Activated CD4-positive, CD25-positive, alpha-beta regulatory T cell treated with anti-CD3 and anti-CD28 coated beads, Interleukin-2, amount 50 U/mL, for 16 hours (primary cell): ENCODE data around the gene PLXNA3.
"Not testable (repeated sequence)": the region's sequence is repeated elsewhere in the genome, so short reads cannot be mapped to it uniquely, and the experiment has no call there.

ENCODE experiments used
- DNase-seq: peaks from one replicate; pipeline ENCODE4 v3.0.0-alpha.2; 2020; ENCODE audit warnings: low read depth, low spot score

The PLXNA3 gene

DNA sequence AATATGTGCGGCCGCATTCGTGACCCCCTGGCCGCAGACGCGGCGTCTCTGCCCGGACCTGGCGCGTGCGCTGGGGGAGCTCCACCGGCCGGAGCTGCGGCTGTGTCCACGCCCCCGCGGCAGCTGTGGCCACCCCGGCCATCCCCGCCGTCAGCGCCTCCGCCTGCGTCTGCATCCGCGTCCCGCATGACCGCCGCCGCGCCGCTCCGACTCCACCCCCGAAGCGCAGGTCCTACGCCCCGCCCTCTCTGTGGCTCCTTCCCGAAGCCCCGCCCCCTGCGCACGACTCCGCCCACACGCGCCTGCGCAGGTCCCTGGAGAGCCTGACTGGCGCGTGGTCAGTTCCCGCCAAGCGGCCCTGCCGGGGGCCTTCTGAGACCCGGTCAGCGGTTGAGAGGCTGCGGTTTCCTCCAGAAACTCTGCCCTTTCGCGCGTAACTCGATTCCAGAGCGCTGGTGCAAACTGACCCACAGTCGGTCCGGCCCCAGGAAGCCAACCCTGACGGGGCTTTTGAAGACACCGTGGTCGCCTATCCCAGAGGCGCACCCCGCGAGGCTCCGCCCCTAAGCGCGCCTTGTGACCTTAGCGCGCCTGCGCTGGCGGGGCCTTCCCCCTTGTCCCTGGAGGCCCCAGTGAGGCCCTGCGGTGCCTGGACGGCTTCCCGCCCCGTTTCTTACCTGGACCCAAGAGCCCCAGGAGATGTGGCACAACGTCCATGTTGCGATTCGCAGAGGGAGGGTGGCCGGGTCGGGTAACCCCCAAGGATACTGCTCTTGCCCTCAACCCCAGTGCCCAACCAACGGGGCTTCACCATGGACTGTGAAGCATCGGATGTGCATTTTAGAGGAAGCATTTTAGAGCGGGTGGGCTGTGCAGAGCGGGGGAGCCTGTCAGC lies 20.9 kb downstream of the PLXNA3 start, which contains the start of gene LAGE3:
Gene LAGE3, minus strand, starts transcription at position 554 of the 895 bp plus-strand sequence. Its CDS starts 366 bp downstream, at position 188.
- DNase-seq = peak; percentile 84

GRCh38 chrX:154481195-154481594 lies 23.1 kb downstream of the PLXNA3 start:
- DNase-seq = no peak

DNA sequence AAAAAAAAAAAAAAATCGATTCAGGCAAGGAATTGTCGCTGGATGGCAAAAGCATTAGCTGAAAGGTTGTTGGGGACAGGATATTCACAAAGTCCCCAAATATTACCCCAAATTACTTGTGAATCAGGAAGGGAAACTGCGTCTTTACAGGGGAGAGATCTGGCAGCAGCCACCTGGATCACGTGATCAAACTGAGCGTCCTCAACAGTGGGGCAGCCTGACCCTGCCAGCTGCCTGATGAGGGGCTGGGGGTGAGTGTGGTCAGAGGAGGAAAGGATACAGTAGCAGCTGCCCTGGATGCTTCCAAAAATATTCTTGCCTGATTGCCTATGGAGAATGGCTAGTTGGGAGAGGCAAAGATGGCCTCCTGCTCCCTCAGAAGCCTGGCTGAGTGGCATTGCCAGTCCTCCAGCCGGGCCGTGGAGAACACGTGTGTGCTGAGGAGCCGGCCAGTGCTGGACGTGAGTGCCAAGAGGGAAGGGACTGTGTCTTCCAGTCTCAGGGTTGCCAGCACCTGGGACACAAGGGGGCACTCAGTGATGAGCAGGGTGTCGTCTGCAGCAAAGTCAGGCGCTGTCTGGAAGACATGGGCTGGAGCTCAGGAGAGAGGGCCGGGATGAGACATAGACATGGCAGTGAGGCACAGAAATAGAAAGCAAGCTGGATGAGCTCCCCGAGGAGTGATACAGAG lies 24.0 kb downstream of the PLXNA3 start:
- DNase-seq = no peak

DNA sequence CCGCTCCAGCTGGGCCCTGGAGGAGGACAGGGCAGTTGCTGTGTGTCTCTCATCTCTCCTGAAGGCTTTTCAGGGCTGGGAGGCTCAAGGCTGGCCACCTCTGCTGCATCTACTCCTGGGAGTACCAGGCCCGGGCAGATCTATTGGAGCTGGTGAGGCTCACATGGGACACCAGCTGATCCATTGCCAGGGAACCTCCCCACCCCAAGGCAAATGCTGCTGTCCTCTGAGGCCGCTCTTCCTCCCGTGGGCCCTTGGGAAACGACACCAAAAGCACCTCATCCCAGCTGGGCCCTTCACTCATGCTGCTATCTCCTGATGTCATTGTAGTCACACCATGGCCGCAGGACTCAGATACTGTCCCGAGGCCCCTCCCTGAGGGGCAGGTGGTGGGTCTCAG lies 24.7 kb downstream of the PLXNA3 start:
- DNase-seq = no peak

DNA sequence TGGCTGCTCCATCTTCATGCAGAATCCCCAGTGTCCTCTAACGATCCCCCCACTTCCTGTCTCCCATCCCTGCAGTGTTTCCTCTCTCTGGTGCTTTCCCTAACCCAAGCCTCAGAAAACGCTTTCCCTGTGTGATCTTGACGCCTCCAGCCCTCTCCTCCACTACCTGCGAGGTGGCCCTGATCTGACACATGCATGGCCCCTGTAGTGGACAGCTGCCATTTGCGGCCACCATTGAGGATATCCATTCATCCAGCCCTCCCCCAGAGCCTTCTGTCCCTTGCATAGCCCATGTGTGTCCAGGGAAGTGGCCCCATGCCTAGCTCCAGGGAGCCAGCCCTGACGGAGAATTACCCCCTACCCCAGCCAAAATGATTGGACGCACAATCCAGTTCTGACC lies 25.2 kb downstream of the PLXNA3 start:
- no peak for DNase-seq

DNA sequence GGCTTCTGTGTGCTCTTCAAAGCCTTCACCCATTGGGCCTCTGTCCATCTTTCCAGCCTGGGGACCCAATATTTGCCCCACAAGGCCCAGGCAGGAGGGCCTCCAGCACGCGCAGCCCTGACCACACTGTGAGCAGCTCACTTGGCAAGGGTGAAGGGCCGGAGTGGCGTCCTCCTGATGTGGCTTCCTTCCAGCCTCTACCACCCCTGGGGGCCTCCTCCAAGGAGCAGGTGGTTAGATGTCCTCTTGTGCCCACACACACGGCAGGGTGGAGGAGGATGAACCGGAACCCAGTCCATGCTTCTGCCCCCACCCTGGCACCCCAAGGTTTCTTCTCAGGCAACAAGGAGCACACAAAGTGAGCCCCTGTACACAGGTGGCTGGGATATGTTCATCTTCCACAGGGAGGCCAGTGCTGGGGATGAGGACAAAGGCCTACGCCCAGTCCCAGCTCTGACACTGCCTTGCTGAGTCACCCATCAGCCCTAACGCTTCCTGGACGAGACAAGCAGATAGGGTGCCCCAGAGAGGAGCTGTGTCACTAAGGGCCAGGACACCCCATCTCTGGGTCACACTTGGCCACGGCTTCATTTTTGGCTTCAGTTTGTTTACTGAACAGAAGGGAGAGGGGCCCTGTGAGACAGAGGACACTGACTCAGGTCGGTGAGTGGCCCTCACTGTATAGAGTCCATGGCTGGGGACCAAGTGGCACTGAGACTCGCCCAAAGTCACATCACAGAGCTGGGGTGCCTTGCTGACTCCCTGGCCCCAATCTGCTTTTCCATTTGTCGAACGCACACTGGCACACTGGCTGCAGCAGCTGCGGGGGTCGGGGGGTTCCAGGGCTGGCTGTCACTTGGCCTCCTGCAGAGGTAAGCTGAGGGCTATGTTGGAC lies 26.4 kb downstream of the PLXNA3 start:
- no peak for DNase-seq

DNA sequence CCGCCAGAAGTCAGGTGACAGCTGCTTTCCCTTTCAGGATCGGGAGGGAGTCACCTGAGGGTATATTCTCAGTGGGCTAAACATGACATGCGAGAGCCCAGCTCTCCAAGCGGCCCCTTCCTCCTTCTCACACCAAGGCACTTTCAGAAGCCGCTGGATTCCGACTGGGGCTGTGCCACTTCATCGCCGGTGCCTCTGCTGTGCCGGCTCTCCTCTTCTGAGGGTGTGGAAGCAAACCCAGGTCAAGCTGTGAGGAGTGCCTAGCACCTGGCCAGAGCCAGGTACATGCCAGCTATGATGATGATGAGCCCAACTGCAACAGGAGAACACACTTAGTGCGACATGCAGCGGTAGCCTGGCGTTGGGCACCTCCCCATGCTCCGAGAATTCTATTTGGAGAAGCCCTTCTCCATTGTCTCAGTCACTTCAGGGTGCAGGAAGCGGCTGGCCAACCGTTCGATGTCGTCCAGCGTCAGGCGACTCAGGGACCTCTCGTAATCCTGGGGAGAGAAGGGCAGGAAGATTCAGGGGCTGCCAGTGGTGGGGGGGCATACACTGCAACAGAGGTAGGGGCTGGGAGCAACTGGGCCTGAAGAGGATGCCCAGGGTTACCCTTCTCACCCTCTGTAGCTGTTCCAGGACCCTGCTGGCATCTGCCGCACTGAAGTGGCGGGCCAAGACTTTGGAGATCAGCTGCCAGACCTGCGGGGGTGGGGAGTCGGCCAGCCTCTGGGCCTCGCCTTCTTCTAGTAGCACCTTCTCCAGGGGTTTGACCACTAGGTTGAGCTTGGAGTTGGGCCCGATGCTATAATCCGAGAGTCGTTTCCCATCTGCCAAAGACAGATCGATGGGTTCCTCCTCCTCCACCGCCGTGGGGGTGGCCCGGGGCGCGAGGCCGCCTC lies 27.3 kb downstream of the PLXNA3 start:
- no peak for DNase-seq

GRCh38 chrX:154486052-154486395 lies 27.9 kb downstream of the PLXNA3 start:
- no peak for DNase-seq

DNA sequence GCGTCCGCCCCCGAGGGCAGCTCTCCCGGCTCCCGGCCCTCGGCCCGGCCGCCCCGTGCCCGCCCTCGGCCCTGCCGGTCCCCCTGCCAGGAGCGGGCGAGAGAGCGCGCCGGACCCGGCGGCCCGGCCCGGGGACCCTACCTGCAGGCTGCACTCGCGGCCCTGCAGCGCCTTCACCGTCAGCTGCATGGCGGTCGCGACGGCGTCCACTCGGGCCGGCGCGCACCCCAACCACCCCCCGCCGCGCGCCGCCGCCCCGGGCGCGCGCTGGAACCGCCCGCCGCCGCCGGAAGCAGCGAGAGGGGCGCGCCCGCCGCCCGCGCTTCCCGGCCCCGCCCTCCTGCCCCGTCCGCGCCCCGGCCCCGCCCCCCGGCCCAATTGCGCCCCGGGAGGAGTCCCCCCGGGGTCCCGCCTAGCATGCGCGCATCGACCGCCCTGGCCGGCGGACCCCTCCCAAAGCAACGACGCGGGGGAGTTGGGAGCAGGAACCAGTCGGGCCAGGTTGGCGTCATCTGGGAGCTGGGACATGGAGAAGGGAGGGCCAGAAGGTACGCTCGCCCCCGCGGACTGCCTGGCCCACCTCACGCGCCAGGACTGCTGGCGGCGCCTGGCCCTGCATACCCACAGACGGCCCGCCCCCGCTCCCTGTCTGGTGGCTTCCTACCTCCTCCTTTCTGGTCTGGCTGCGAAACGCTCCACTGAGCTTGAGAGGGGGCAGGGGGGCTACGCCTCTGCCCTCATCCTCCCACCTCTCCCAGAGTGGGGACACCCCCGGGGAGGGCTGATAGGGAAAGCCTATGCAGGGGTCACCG lies 28.5 kb downstream of the PLXNA3 start, which contains the start of gene UBL4A:
Gene UBL4A, minus strand, starts transcription at position 220 of the 812 bp plus-strand sequence. Its CDS starts 31 bp downstream, at position 189.
- no peak for DNase-seq

DNA sequence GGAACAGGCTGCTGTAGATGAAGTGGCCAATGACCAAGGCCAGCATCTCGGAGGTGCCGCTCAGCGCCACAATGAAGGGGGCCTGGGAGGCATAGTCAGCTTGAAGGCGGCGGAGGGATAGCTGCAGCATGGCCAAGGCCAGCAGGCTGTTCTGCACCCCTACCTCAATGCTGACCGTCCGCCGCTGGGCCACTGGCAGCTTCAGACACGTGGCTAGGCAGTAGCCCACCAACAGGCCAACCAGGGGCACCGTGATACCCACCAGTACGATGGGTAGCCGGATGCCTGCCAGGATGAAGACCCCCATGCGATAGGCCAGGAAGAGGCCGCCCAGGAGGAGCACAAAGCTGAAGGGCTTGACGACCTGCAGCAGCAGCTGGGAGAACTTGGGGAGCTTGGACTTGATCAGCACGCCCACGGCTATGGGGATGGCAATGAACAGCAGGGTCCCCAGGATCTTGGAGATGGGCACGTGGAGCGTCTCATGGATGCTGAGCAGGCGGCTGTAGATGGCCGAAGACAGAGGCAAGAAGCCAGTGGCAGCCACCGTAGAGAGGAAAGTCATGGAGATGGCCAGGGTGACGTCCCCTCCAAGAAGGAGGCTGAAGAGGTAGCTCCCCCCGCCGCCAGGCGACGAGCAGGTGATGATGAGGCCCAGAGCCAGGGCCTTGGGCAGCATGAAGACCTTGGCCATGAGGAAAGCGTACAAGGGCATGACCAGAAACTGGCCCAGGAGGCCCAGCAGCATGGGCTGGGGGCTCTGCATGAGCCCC lies 29.6 kb downstream of the PLXNA3 start:
- DNase-seq = no peak

DNA sequence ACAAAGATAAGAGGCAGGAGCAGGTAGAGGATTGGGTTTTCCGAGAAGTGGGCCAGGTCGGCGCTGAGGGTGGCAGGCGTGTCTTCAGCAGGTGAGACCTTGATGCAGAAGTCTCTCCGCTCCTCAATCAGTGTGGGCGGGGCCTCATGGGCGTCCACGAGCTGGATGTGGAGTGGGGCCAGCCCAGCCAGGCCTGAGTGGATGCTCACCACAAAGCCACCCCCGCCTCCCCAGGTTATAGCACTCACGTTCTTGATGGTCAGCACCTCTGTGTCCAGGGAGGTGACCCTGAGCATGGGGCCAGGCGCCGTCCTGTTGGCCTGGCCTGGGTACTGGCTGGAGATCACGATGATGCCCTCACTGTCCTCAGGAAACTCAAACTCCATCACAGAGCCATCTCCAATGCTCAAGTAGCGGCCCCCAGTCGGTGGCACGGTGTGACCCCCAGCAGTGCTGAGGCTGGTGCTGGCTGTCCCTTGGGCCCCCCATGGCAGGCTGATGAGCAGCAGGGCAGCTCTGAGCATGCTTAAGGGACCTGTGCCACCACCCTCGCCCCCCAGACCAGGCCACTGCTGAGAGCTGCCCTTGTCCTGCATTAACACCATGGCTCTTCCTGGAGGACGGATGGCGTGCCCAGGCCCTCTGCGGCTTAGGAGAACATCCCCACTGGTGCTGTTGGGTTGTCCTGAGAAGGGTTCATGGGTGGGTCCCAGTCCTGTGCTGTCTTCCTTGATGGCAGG lies 30.4 kb downstream of the PLXNA3 start:
- DNase-seq = no peak

DNA sequence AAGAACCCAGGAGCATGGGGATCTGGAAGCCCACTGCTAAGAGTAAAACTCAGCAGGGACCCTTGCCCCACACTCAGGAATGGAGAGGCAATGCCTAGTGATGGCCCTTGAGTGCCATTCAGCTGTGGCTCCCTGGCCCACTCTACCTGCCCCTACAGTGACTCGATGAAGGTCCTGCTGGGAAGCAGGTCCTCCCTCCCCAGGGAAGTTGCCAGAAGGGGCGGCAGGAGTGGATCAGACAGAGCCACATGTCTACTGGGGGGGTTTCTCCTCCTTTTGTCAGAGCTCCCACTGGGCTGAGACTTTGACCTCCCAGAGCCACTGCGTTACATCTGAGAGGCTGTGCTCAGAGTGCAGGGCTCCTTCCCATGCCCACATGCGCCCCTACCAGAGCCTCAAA lies 31.1 kb downstream of the PLXNA3 start:
- no peak for DNase-seq

DNA sequence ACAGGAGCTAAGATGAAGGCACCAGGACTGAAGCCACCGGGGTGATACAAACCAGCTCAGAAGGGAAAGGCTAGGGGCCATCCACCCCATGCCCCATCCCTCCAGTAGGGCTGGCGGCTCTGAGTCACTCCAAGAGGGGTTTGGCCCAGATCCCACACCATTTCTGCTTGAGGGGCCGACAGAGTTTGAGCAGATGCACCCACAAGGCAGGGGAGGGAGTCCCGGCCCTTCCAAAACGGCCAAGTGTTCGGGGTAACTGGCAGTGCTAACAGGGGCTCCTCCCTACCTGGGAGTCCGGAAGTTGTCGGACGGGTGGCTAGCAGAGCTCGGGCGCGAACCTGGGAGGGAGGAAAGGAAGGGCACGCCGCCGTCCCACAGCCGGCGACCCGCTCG lies 31.9 kb downstream of the PLXNA3 start:
- no peak for DNase-seq

GRCh38 chrX:154490414-154491083 lies 32.5 kb downstream of the PLXNA3 start, which contains the start of gene SLC10A3:
SLC10A3 (minus strand) TSS chrX:154490629; CDS start chrX:154488940, 1,689 bp downstream.
- peak; percentile 71 for DNase-seq

DNA sequence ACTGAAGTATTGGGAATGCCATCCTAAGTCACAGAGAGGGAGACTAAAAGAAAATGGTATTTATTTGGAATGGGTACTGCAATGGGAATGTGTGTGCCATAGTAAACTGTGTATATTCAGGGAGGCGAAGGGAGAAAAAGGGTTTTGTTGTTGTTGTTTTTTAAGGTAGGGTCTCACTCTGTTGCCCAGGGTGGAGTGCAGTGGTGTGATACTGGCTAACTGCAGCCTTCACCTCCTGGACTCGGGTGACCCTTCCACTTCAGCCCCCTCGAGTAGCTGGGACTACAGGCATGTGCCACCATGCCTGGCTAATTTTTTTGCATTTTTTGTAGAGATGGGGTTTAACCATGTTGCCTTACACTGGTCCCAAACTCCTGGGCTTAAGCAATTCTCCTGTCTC lies 36.6 kb downstream of the PLXNA3 start:
- no peak for DNase-seq

GRCh38 chrX:154495472-154495922 lies 37.4 kb downstream of the PLXNA3 start:
- DNase-seq = no peak

GRCh38 chrX:154496591-154497137 lies 38.6 kb downstream of the PLXNA3 start:
- DNase-seq = not testable (repeated sequence)
